ENCODE results near the gene SSBP2. TPM values are rescaled to one million over a fixed set of nuclear protein-coding genes. Genes with fewer than 3 reads are reported as not detected.

Gene SSBP2
- total RNA-seq, 1 experiment from 2014 or later = 109 TPM

- no peak for DNase-seq (ENCODE audit: low spot score)
Measured at GRCh38 chr5:81767097-81767496, 16.2 kb upstream of the SSBP2 start.

GRCh38 chr5:81766611-81767010 lies 15.7 kb upstream of the SSBP2 start:
- DNase-seq (ENCODE audit: low spot score) = no peak

- no peak for DNase-seq (ENCODE audit: low spot score)
Measured at GRCh38 chr5:81763294-81763928, 12.5 kb upstream of the SSBP2 start.

GRCh38 chr5:81762853-81763252 lies 12.0 kb upstream of the SSBP2 start:
- no peak for DNase-seq (ENCODE audit: low spot score)

- DNase-seq (ENCODE audit: low spot score) = no peak
Measured at GRCh38 chr5:81762401-81762800, 11.5 kb upstream of the SSBP2 start.

- DNase-seq (ENCODE audit: low spot score) = no peak
Measured at GRCh38 chr5:81761970-81762369, 11.1 kb upstream of the SSBP2 start.

GRCh38 chr5:81761270-81761669 lies 10.4 kb upstream of the SSBP2 start:
- no peak for DNase-seq (ENCODE audit: low spot score)

- no peak for DNase-seq (ENCODE audit: low spot score)
Measured at GRCh38 chr5:81760521-81760920, 9.6 kb upstream of the SSBP2 start.

GRCh38 chr5:81759632-81760005 lies 8.7 kb upstream of the SSBP2 start:
- DNase-seq (ENCODE audit: low spot score) = no peak

GRCh38 chr5:81757404-81757803 lies 6.5 kb upstream of the SSBP2 start:
- no peak for DNase-seq (ENCODE audit: low spot score)

GRCh38 chr5:81756016-81756415 lies 5.1 kb upstream of the SSBP2 start:
- no peak for DNase-seq (ENCODE audit: low spot score)

GRCh38 chr5:81755320-81755719 lies 4.4 kb upstream of the SSBP2 start:
- DNase-seq (ENCODE audit: low spot score) = peak; percentile 87

- no peak for DNase-seq (ENCODE audit: low spot score)
Measured at GRCh38 chr5:81754621-81755020, 3.7 kb upstream of the SSBP2 start.

GRCh38 chr5:81753429-81753828 lies 2.5 kb upstream of the SSBP2 start:
- no peak for DNase-seq (ENCODE audit: low spot score)

GRCh38 chr5:81752644-81752963 lies 1.7 kb upstream of the SSBP2 start:
- no peak for DNase-seq (ENCODE audit: low spot score)

GRCh38 chr5:81751836-81752643 lies 1.1 kb upstream of the SSBP2 start:
- DNase-seq (ENCODE audit: low spot score) = no peak

GRCh38 chr5:81750308-81751008 lies 439 bp downstream of the SSBP2 start:
- no peak for DNase-seq (ENCODE audit: low spot score)

- DNase-seq (ENCODE audit: low spot score) = no peak
Measured at GRCh38 chr5:81749561-81750307, 1.2 kb downstream of the SSBP2 start.

GRCh38 chr5:81749192-81749560 lies 1.7 kb downstream of the SSBP2 start:
- DNase-seq (ENCODE audit: low spot score) = no peak

- no peak for DNase-seq (ENCODE audit: low spot score)
Measured at GRCh38 chr5:81748556-81748955, 2.3 kb downstream of the SSBP2 start.

GRCh38 chr5:81747030-81747429 lies 3.9 kb downstream of the SSBP2 start:
- DNase-seq (ENCODE audit: low spot score) = no peak

- no peak for DNase-seq (ENCODE audit: low spot score)
Measured at GRCh38 chr5:81740758-81741157, 10.1 kb downstream of the SSBP2 start.
